HL-60 (cell line): ENCODE measurements around the gene LCOR.

Experiments used
- GABPA ChIP-seq: IDR thresholded peaks from 2 replicates; pipeline ENCODE4 v1.6.1; 2012; ENCODE audit warnings: low read depth
- POLR2AphosphoS5 ChIP-seq: IDR thresholded peaks from 2 replicates; pipeline ENCODE4 v1.6.1; 2012; ENCODE audit warnings: low read depth
- TF ChIP-seq, protein P1 (sequence below): IDR thresholded peaks from one replicate; pipeline ENCODE4 v1.5.1; 2011; ENCODE audit warnings: low read length, control low read depth, inconsistent platforms; ENCODE audit not compliant: insufficient read depth
- TF ChIP-seq, protein P2 (sequence below): IDR thresholded peaks from 2 replicates; pipeline ENCODE4 v1.6.1; 2012; ENCODE audit warnings: low read depth; ENCODE audit not compliant: insufficient replicate concordance

DNA sequence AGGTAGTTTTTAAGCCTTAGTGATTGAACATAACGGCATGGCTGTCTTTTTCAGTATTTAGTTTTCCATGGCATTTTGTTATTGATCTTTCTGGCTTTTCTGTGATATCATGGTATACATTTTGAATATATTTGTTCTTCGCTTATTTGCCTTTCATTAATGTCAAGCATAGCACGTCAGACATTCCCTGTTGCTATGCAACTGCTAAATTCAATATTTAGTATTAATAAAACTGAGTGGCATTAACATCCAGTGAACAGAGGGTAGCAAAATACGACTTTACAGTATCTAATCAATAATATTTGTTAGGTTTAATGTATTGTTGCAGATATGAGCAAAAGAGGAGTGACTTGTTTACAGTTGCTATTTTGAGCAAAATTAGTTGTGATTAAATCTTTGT is 72.5 kb downstream of the LCOR start:
- no peak for TF ChIP-seq POLR2AphosphoS5
- TF ChIP-seq, protein P1, sequence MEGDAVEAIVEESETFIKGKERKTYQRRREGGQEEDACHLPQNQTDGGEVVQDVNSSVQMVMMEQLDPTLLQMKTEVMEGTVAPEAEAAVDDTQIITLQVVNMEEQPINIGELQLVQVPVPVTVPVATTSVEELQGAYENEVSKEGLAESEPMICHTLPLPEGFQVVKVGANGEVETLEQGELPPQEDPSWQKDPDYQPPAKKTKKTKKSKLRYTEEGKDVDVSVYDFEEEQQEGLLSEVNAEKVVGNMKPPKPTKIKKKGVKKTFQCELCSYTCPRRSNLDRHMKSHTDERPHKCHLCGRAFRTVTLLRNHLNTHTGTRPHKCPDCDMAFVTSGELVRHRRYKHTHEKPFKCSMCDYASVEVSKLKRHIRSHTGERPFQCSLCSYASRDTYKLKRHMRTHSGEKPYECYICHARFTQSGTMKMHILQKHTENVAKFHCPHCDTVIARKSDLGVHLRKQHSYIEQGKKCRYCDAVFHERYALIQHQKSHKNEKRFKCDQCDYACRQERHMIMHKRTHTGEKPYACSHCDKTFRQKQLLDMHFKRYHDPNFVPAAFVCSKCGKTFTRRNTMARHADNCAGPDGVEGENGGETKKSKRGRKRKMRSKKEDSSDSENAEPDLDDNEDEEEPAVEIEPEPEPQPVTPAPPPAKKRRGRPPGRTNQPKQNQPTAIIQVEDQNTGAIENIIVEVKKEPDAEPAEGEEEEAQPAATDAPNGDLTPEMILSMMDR, result no peak
- TF ChIP-seq, protein P2, sequence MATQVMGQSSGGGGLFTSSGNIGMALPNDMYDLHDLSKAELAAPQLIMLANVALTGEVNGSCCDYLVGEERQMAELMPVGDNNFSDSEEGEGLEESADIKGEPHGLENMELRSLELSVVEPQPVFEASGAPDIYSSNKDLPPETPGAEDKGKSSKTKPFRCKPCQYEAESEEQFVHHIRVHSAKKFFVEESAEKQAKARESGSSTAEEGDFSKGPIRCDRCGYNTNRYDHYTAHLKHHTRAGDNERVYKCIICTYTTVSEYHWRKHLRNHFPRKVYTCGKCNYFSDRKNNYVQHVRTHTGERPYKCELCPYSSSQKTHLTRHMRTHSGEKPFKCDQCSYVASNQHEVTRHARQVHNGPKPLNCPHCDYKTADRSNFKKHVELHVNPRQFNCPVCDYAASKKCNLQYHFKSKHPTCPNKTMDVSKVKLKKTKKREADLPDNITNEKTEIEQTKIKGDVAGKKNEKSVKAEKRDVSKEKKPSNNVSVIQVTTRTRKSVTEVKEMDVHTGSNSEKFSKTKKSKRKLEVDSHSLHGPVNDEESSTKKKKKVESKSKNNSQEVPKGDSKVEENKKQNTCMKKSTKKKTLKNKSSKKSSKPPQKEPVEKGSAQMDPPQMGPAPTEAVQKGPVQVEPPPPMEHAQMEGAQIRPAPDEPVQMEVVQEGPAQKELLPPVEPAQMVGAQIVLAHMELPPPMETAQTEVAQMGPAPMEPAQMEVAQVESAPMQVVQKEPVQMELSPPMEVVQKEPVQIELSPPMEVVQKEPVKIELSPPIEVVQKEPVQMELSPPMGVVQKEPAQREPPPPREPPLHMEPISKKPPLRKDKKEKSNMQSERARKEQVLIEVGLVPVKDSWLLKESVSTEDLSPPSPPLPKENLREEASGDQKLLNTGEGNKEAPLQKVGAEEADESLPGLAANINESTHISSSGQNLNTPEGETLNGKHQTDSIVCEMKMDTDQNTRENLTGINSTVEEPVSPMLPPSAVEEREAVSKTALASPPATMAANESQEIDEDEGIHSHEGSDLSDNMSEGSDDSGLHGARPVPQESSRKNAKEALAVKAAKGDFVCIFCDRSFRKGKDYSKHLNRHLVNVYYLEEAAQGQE, result no peak
- no peak for TF ChIP-seq GABPA
